Keratinocyte (primary cell): Measurements from ENCODE around the gene UQCC3. TPM values are rescaled to one million over a fixed set of nuclear protein-coding genes. Genes with fewer than 3 reads are reported as not detected.

ENCODE experiments used
- DNase-seq: peaks from one replicate; pipeline ENCODE4 v3.0.0-alpha.2; 2011; ENCODE audit warnings: low read depth, missing footprints, low spot score
- FAIRE-seq: peaks from 2 replicates; lab custom pipeline; 2011; peaks lifted over from hg19 to GRCh38; lab: Jason Lieb, UNC
- H2AFZ ChIP-seq: 2 replicates; pipeline ENCODE4 v1.6.0; 2012; ENCODE audit warnings: low read length, control low read depth, inconsistent platforms; ENCODE audit not compliant: control insufficient read depth
- H3K27ac ChIP-seq: 2 replicates; pipeline ENCODE4 v1.5.1; 2011; ENCODE audit warnings: low read length; ENCODE audit not compliant: control insufficient read depth, insufficient read depth
- H3K27me3 ChIP-seq: 3 replicates; pipeline ENCODE4 v1.6.0; 2011; ENCODE audit warnings: low read length; ENCODE audit not compliant: control insufficient read depth, insufficient read depth; ENCODE audit errors: extremely low read depth
- H3K36me3 ChIP-seq, 2 experiments: 2 replicates in 1 of 2; 3 replicates in 1 of 2; pipeline ENCODE4 v1.5.1; 2011; ENCODE audit warnings: low read length in 2 of 2, mild to moderate bottlenecking in 1 of 2; ENCODE audit not compliant: control insufficient read depth in 2 of 2, insufficient read depth in 2 of 2; ENCODE audit errors: extremely low read depth in 1 of 2
- H3K4me1 ChIP-seq: 3 replicates; pipeline ENCODE4 v1.5.1; 2011; ENCODE audit warnings: low read length; ENCODE audit not compliant: control insufficient read depth, insufficient read depth; ENCODE audit errors: extremely low read depth
- H3K4me2 ChIP-seq: 3 replicates; pipeline ENCODE4 v1.6.0; 2011; ENCODE audit warnings: low read depth, low read length; ENCODE audit not compliant: control insufficient read depth, insufficient read depth; ENCODE audit errors: extremely low read depth
- H3K4me3 ChIP-seq, 3 experiments: fragments of 200-600 bp in 1 of 3; sonication (generic) in 1 of 3; 2 replicates in 2 of 3; 3 replicates in 1 of 3; pipeline ENCODE4 v1.5.1; 2011 to 2016; ENCODE audit warnings: low read length in 3 of 3, mild to moderate bottlenecking in 3 of 3, control low read depth in 2 of 3, inconsistent platforms in 1 of 3, low read depth in 1 of 3, mixed read lengths in 1 of 3, mixed run types in 1 of 3, moderate library complexity in 1 of 3; ENCODE audit not compliant: control insufficient read depth in 2 of 3, insufficient read depth in 2 of 3; ENCODE audit errors: extremely low read depth in 1 of 3
- H3K79me2 ChIP-seq: 2 replicates; pipeline ENCODE4 v1.6.0; 2012; ENCODE audit warnings: low read length; ENCODE audit not compliant: control insufficient read depth, insufficient read depth
- H3K9ac ChIP-seq: 3 replicates; pipeline ENCODE4 v1.6.0; 2011; ENCODE audit warnings: low read length; ENCODE audit not compliant: control insufficient read depth, insufficient read depth; ENCODE audit errors: extremely low read depth
- H3K9me1 ChIP-seq: 3 replicates; pipeline ENCODE4 v1.6.0; 2011; ENCODE audit warnings: low read length; ENCODE audit not compliant: control insufficient read depth, insufficient read depth; ENCODE audit errors: extremely low read depth
- H3K9me3 ChIP-seq: 2 replicates; pipeline ENCODE4 v1.5.1; 2012; ENCODE audit warnings: low read depth, low read length; ENCODE audit not compliant: control insufficient read depth
- H4K20me1 ChIP-seq: 3 replicates; pipeline ENCODE4 v1.6.0; 2011; ENCODE audit warnings: low read length; ENCODE audit not compliant: control insufficient read depth, insufficient read depth; ENCODE audit errors: extremely low read depth
- EZH2 ChIP-seq: IDR thresholded peaks from one replicate; pipeline ENCODE4 v1.6.1; 2012; ENCODE audit warnings: inconsistent platforms, mild to moderate bottlenecking, low read length, moderate library complexity
- dilution Hi-C: fragments of 300-500 bp; cut with MboI; formaldehyde crosslinking; loops from one replicate; pipeline ENCODE4 v1.7.0; 2020; ENCODE audit warnings: low sequenced_read_pairs; ENCODE audit not compliant: extremely low pct_ligation_motif_present
- polyA plus RNA-seq, 5 experiments: library from polyadenylated mRNA; depleted of rRNA in 3 of 5; stranded (reverse) in 3 of 5; stranded (forward) in 1 of 5; unstranded in 1 of 5; fragments of >200 nt; gene quantifications; 1 replicate in 1 of 5; 2 replicates in 3 of 5; 3 replicates in 1 of 5; pipeline versions ENCODE4 v1.2.1 to v1.2.3, GENCODE V29; 2011 to 2012; ENCODE audit warnings: missing spikeins in 2 of 5, low read depth in 1 of 5, low replicate concordance in 1 of 5
- TF ChIP-seq, protein P1 (sequence below), 3 experiments: IDR thresholded peaks in 1 of 3; conservative IDR thresholded peaks in 1 of 3; optimal IDR thresholded peaks in 1 of 3; 2 replicates in 2 of 3; 3 replicates in 1 of 3; pipeline versions ENCODE3 to v1.5.1; 2011; ENCODE audit warnings: low read length in 3 of 3, mild to moderate bottlenecking in 3 of 3, moderate library complexity in 2 of 3, control low read depth in 1 of 3, inconsistent platforms in 1 of 3; ENCODE audit not compliant: insufficient read depth in 2 of 3; ENCODE audit errors: extremely low read depth in 1 of 3

UQCC3 gene
- polyA plus RNA-seq, 1 donor (not counting 4 experiments of a cell fraction or from before 2014, with no cell fraction given) = 8.6 TPM

DNA sequence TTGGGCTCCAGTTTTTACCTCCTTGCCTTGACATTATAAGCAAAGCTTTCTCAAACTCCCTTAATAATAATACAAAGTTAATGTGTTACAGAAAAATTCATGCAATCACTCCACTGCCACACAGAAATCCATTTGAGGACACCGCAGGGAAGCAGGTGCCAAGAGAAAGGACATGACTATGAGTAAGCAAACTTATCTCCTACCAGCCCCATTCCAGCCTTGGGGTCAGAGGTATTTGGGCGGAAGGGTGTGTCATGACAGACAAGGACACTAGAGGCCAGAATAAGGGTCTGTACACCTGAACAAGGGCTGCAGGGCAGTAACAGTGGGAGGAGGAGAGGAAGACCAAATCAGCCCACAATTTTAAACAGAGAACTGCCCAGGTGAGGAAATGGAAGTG, 41.9 kb downstream of the UQCC3 start:
- FAIRE-seq (no peak), DNase-seq (no peak)
- dilution Hi-C loops = no loop called here
- peaks cover 17% of the 10 kb centered on the region for H3K4me1 ChIP-seq
- H4K20me1 ChIP-seq = no peaks in the 10 kb centered on the region
- H3K4me3 ChIP-seq = no peak overlapping the region
- H3K27ac ChIP-seq = no peak overlapping the region
- no peaks in the 10 kb centered on the region for H3K9me3 ChIP-seq
- H3K36me3 ChIP-seq = peaks cover 26 to 34% of the 10 kb centered on the region in 2 experiments
- H3K9ac ChIP-seq = no peak overlapping the region
- H3K9me1 ChIP-seq = no peaks in the 10 kb centered on the region
- TF ChIP-seq, protein P1, sequence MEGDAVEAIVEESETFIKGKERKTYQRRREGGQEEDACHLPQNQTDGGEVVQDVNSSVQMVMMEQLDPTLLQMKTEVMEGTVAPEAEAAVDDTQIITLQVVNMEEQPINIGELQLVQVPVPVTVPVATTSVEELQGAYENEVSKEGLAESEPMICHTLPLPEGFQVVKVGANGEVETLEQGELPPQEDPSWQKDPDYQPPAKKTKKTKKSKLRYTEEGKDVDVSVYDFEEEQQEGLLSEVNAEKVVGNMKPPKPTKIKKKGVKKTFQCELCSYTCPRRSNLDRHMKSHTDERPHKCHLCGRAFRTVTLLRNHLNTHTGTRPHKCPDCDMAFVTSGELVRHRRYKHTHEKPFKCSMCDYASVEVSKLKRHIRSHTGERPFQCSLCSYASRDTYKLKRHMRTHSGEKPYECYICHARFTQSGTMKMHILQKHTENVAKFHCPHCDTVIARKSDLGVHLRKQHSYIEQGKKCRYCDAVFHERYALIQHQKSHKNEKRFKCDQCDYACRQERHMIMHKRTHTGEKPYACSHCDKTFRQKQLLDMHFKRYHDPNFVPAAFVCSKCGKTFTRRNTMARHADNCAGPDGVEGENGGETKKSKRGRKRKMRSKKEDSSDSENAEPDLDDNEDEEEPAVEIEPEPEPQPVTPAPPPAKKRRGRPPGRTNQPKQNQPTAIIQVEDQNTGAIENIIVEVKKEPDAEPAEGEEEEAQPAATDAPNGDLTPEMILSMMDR (optimal IDR thresholded peaks at IDR 0.05 in 1 of 3, IDR thresholded peaks at IDR 0.05 in 1 of 3, conservative IDR thresholded peaks at IDR 0.05 in 1 of 3; ENCODE audit: extremely low read depth in 1 of 3, insufficient read depth in 2 of 3, low read length in 3 of 3) = no peak
- TF ChIP-seq EZH2 = no peak
- H3K4me2 ChIP-seq = no peak overlapping the region
- H3K79me2 ChIP-seq = peaks cover 19% of the 10 kb centered on the region
- no peaks in the 10 kb centered on the region for H3K27me3 ChIP-seq
- H2AFZ ChIP-seq = no peak overlapping the region

DNA sequence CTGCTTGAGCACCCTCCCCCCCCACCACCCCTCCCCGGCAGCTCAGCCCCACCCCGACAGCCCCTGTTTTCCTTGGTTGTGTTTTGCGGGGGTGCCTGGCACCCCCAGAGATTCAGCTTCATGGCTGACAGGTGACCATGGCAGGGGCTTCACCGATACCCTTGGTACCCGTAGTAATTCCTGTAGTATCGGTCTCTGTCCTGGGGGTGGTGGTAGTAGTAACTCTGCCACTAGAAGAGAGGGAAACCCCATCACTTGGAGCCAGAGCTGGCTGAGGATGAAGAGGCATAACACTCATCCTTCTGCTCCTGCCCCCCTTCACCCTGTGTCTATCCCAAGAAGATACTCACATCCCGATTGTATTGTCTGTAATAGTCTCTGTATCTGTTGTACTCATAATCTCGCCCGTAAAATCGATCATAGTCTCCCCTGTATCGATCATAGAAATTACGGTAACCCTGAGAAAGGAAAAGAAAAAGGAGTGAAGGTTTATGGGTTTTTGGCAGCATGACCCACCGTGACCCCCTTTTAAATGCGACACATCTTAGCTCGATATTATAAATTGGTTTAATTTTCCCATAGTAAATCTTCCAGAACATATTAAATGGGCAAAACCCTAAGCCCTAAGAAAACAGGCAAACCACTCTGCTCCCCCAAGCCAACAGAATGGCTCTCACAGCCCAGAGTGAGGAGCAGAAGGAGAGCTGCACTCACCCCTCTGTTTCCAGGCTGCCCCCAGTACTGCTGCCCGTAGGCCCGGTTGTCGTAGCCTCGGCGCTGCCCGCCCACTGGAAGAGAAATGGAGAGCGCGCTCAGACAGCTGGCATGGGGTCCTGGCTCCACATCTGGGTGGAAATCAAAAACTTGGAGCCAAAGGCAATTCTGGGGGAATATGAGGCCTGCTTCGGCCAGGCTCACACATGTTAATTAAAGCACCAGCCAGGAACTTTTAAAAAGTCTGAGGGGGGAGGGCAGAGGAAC, 44.0 kb downstream of the UQCC3 start:
- Histone ChIP-seq H3K4me1 (no peaks in the 10 kb centered on the region), H3K9me3 (no peaks in the 10 kb centered on the region), H3K36me3 (peaks cover 34 to 41% of the 10 kb centered on the region in 2 experiments), H4K20me1 (no peaks in the 10 kb centered on the region), H3K79me2 (peaks cover 28% of the 10 kb centered on the region), H3K27me3 (no peaks in the 10 kb centered on the region), H3K27ac (no peak overlapping the region), H3K9me1 (no peaks in the 10 kb centered on the region), H3K9ac (no peak overlapping the region), H3K4me3 (no peak overlapping the region), H2AFZ (no peak overlapping the region), H3K4me2 (no peak overlapping the region)
- dilution Hi-C loops = no loop called here
- TF ChIP-seq, protein P1 (optimal IDR thresholded peaks at IDR 0.05 in 1 of 3, IDR thresholded peaks at IDR 0.05 in 1 of 3, conservative IDR thresholded peaks at IDR 0.05 in 1 of 3; ENCODE audit: extremely low read depth in 1 of 3, insufficient read depth in 2 of 3, low read length in 3 of 3) = no peak
- TF ChIP-seq EZH2 = no peak
- DNase-seq = no peak
- FAIRE-seq = no peak
